GM12864 (cell line): ENCODE data around the gene SUPT5H.

Source experiments
- DNase-seq: peaks from one replicate; pipeline ENCODE4 v3.0.0-alpha.2; 2011; ENCODE audit warnings: low read depth
- H3K4me3 ChIP-seq: 2 replicates; pipeline ENCODE4 v1.5.1; 2011; ENCODE audit warnings: mild to moderate bottlenecking, low read depth, low read length, control low read depth
- CTCF ChIP-seq: IDR thresholded peaks from 2 replicates; pipeline ENCODE4 v1.5.1; 2011; ENCODE audit warnings: low read depth, mild to moderate bottlenecking, moderate library complexity, low read length, control low read depth, inconsistent platforms; ENCODE audit errors: missing control alignments

Gene SUPT5H

DNA sequence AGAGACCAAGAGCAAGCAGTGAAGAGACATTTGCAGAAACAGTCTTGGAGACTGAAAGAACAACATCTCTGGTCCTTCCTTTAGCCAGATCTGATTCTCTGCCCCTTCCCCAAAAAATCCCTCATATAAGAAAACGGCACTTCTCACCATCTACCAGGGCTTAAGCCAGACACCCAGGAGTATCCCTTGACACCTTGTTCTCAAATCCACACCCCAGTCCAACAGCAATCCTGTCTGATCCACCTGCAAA lies 34.6 kb upstream of the SUPT5H start:
- DNase-seq, result no peak
- no peak for TF ChIP-seq CTCF
- peak overlapping the region; percentile 98; the same call in 1 of the 2 replicates for H3K4me3 ChIP-seq

- TF ChIP-seq CTCF, result no peak
- DNase-seq, result no peak
- peak overlapping the region; percentile 98; the same call in 1 of the 2 replicates for H3K4me3 ChIP-seq
Observed at GRCh38 chr19:39411081-39411831, 34.1 kb upstream of the SUPT5H start.

DNA sequence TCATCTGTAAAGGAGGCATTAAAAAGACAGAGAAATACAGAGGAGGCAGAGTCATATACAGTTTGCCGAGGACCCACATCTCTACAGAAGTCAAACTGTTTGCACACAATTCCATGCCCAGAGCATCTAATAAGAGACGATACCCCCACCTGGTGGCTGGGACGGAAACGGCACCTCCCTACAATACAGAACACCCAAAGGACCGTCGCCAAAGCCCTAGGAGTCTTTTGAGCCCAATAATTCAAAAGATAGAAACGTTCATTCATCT lies 33.6 kb upstream of the SUPT5H start:
- H3K4me3 ChIP-seq, result peak overlapping the region; percentile 24; the same call in 1 of the 2 replicates
- TF ChIP-seq CTCF, result peak; percentile 89
- peak; percentile 87 for DNase-seq

DNA sequence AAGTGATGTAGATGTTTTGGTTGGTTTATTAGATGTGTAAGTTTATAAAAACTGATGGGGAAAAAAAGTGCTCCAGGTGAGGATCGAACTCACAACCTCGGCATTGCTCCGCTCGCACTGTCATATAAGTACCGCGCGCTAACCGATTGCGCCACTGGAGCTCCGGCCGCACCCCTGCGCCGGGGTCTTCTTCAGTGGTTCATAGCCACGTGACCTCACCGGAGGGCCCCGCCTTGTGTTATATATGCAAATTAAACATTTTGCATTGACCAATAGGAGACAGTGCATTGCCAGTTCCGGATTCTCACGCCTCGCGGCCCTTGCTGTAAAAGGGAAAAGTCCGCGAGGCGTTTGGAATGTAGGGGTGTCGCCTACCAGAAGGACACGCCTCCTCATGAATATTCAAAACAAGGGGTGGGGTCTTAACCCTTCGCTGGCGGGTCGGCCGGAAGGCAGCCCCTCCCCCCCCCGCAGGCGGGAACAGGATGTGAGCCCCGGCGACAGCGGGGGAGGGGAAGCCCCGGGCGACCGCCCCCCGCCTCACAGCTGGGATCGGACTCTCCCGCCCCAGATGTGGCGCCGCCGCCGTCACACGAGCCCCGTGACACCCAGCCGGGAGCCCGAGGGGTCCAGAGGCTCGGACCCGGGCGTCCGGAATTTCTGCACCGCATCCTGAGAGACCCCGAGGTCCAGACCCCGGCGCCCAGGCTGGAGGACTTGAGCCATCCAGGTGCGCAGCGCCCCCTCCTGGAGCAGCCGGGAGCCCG lies 33.1 kb upstream of the SUPT5H start, which contains the start of gene PLEKHG2:
Gene PLEKHG2 (plus strand): TSS at position 570 of the 767 bp plus-strand sequence. CDS start 1,418 bp downstream, outside the sequence.
- TF ChIP-seq CTCF, result peak; percentile 75
- peak; percentile 99 for DNase-seq
- H3K4me3 ChIP-seq, result peak within 1 kb of the TSS; percentile 98

GRCh38 chr19:39412867-39413271 lies 32.5 kb upstream of the SUPT5H start:
- peak overlapping the region; percentile 76 for H3K4me3 ChIP-seq
- TF ChIP-seq CTCF, result no peak
- DNase-seq, result no peak

DNA sequence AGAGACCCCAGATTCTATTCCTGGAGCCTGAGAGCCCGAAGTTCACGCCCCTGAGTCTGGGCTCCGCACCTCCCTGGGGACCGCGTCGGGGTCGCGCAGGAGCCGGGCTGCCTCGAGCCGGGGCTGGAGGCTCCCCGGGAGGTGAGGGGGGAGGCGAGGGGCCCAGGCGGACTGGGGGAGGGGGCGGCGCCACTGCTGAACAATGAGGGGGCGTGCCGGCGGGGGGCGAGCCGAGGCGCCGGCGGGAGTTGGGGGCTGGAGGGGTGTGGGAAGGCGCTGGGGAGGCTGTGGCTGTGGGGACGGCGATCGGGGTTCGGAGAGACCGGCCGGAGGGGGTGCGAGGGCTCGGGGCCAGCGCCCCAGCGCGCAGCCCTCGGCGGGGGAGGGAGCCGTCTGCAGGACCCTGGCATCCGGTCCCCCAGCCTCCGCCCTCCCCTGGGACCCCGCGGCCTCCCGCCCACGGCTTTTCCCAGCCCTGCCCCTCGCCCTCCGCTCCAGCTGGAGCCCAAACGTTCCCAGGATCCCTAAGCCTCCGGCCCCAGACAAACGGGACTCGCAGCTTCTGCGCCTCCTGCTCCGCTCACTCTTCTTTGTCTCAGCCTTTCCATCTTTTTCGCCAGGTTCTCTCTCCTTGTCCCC lies 32.0 kb upstream of the SUPT5H start:
- TF ChIP-seq CTCF, result no peak
- DNase-seq, result no peak
- peak overlapping the region; percentile 76 for H3K4me3 ChIP-seq
